ENCODE data around the gene TMEM154.

TMEM154 gene

DNA sequence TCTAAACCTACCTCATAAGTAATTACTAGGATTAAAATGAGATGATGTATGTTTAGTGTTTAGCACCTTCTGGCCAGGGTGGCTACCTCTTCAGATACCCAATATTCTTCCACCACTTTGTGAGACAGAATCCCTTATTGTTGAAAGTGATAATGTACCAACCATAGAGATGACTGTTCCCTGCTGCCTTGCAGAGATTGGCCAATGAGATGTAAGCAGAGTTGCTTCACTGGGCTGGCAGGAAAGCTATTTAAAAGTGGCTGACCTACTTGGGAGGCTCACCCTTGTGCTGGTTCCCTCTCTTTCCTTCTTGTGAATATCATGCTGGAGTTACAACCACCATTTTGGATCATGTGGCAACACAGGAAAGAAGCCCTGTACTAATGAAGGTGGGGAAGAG is 58.9 kb downstream of the TMEM154 start:
- no peak for DNase-seq

GRCh38 chr4:152620218-152620617 is 59.6 kb downstream of the TMEM154 start:
- DNase-seq: no peak

GRCh38 chr4:152619556-152619955 is 60.2 kb downstream of the TMEM154 start:
- DNase-seq: no peak

- no peak for DNase-seq
Measured at GRCh38 chr4:152618971-152619370, 60.8 kb downstream of the TMEM154 start.

GRCh38 chr4:152616804-152617203 is 63.0 kb downstream of the TMEM154 start:
- DNase-seq: no peak

DNA sequence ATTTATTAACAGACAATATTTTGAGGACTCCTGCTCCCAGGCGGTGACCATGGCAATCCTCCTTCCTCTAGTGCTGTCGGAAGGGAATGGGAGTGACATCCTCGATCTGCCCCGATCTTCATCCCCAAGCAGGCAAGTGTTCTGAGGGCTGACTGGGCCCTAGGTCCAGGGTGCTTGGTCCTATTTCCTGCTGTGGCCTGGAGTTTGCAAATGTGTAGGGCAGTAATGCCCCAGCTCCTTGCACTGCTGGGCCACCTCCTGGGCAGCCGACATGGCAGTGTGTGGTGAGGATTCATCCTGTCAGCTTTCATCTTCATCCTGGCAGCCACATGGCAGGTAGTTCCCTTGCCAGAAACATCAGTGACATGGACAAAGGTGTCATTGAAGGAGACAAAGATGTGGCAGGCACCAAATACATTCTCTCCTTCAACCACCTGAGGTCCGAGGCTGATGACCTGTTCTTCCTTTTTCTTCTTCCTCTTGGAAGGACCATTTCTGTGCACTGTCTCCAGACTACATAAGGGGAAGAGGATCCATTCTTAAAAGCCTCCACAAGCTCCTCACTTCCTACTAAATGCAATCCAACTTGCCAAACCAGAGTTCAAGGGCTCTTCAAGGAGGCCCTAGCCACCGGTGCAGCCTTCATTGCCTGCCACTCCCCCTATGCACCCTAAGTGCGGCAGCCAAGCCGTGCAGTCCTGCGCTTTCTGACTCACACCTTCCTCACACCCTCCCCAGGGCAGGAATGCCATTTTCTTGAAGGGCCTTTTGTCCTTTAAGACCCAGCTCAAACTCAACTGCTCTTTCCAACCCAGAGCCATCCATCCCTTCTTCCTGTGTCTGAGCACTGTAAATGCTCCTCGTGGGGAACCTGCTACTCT is 65.7 kb downstream of the TMEM154 start:
- no peak for DNase-seq

DNA sequence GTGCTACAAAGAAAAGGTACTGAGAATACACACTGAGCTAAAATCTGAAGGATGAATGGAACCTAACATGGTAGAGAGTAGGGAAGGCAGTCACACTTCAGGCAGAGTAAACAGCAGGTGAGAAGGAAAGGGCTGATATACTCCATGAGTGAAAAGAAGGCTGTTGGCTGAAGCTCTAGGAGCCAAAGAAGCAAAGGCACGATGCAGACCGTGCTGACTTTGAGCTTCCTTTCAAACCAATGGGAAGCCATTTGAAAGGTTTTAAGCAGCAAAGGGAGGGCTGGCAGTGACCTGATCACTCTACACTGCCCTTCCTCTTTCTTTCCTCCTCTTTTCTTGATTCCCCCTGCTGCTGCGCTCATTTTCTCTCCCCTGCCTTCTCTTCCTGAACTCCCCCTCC is 66.4 kb downstream of the TMEM154 start:
- no peak for DNase-seq

DNA sequence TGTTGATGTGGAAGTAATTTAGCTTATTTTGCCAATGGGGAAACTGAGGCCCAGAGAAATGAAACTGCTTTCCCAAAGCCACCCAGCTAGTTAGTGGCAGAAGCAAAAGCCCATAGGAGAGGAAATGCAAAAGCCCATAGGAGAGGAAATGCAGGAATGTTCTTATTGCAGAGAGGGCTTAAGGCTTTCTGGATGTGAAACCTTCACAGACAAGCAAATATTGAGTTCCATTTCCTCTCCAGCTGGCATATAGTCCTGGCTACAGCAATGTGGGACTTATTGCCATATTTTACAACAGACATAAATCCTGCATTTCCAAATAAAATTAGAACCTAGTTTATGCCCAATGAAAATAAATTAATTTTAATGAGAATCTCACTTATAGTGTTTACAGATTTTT is 69.7 kb downstream of the TMEM154 start:
- no peak for DNase-seq

DNA sequence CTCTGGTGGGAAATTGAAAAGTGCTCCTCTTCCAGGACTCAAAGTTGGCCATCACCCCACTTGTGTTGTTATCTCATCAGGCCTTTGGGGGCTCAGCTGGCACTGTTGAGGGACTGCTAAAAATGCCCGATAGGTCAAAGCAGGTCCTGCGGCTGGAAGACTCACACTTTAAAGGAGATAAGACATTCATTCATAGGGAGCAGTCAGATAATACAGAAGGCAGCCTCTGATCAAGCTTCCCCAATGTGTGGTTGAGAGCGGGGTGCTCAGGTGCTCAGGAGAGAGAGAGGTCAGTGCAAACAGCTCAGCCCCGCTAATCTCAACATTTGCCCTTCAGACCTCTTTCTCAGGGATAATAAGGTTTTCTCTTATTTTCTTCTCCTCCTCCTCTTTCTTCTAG is 70.3 kb downstream of the TMEM154 start:
- DNase-seq: no peak

DNA sequence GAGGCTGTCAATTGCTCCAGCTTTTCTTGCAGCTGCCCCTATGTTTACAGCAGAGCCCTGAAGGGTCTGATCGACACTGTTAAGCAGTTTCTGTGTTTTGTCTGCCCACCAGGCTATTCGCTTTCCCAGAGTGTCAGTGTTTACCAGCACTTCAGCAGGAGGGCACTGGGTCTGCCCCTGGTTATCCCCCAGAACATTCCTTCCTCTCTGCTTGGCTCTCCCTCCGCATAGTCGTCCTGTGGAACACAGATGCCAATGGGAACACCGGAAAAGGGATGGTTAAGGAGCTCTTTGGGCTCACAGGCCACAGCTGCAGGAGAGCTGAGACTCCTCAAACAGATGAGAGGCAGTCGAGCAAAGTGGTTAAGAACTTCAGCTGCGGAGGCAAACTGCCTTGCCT is 72.6 kb downstream of the TMEM154 start:
- peak; percentile 39 for DNase-seq

- DNase-seq: no peak
Measured at GRCh38 chr4:152606753-152607152, 73.0 kb downstream of the TMEM154 start.

DNA sequence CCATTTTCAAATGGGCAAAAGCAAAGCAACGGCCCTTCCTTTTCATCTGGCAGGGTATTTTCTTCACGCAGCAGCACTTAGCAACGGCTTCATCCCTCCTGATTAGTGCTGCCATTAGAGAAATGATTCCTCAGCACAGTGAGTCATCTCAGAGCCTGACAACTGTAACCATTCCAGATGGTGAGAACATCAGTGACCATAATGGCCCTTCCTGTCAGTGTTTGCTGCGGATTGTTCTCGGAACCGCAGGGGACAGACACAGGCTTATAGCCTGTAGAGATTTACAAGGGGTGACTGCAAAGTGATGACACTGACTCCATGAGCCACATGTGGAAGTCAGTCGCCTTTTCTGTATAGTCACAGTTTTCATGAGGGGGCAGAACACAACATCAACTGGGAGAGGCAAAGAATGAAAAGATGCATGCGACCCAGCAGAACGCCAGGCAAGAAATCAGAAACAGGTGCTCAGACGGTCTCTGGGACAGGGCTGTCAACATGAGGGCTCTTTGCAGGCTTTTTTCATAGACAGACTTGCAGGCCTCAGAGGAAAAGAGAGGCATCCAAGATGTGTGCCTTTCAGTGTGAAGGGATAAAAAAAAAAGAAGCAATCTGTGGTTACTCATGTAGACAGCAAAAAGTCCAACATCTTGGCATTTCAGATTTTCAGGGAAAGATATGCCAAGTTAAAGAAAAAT is 74.0 kb downstream of the TMEM154 start:
- no peak for DNase-seq

- DNase-seq: no peak
Measured at GRCh38 chr4:152605031-152605430, 74.8 kb downstream of the TMEM154 start.

DNA sequence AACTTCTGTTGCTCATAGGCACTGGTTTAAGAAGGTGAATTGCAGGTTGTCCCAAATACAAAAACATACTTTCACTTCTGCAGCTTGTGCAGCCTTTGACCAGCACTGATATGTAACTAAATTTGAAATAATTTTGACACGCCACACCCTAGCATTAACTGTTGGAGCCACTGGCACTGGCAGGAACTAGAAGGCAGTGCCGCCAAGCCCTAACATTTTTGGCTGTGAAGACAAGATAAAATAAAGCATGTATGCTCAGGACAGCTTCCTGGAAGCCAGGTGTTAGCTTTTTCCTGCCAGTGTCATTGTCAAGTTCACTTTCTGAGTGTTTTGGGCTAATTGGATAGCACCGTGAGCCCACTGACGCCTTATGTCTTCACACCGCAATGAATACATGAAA is 78.6 kb downstream of the TMEM154 start:
- DNase-seq: no peak

GRCh38 chr4:152599636-152600035 is 80.2 kb downstream of the TMEM154 start:
- DNase-seq: no peak

- DNase-seq: no peak
Measured at GRCh38 chr4:152599095-152599494, 80.7 kb downstream of the TMEM154 start.

DNA sequence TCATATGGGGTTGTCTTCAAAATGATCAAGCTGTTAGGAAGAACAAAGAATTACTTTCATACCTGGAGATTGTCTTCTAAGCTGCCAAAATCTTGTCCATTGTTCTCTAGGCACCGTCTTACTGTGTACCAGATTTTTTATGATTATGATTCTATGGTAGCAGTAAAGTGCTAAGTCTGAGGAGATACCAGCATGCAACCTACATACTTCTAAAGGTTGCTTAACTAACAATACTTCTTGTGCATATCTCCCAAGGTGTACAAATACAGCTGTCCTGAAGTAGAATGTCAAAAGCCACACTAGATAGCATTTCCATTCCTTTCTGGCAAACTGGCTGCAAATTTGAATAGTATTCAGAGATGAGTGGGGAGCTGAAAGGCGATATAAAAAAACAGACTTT is 81.3 kb downstream of the TMEM154 start:
- no peak for DNase-seq

GRCh38 chr4:152594978-152595925 is 84.5 kb downstream of the TMEM154 start:
- DNase-seq: peak; percentile 57

DNA sequence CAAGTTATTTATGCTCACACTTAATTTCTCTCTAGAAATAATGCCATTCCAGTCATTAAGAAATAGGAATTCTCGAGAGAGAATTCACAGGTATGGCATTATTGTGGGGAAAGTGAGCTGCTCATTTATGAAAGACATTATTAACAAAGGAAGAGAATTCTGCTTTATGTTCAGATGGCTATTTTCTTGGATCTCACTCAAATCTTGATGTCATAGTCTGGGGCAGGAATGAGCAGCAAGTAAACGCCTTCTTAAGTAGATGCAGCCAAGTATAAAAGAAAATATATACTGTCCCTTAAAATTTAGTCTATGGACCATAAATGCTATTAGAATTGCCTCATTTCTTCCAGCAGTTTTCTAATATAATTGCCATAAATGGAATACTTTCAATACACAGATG is 85.7 kb downstream of the TMEM154 start:
- DNase-seq: no peak

- DNase-seq: no peak
Measured at GRCh38 chr4:152591876-152592275, 87.9 kb downstream of the TMEM154 start.

- DNase-seq: peak; percentile 29
Measured at GRCh38 chr4:152591396-152591795, 88.4 kb downstream of the TMEM154 start.

GRCh38 chr4:152590179-152591031 is 89.4 kb downstream of the TMEM154 start:
- DNase-seq: peak; percentile 44
